Stimulated activated CD4-positive, alpha-beta T cell treated with anti-CD3 and anti-CD28 coated beads, Interleukin-4, amount 100 ng/mL, for 24 hours (primary cell): Measurements from ENCODE around the gene TLE2.
"Not testable (repeated sequence)": the region's sequence is repeated elsewhere in the genome, so short reads cannot be mapped to it uniquely, and the experiment has no call there.

Experiments
- DNase-seq: peaks from one replicate; pipeline ENCODE4 v3.0.0-alpha.2; 2020

Gene TLE2

GRCh38 chr19:3055741-3056416 is 26.8 kb upstream of the TLE2 start:
- DNase-seq: no peak

GRCh38 chr19:3054972-3055740 is 26.1 kb upstream of the TLE2 start:
- no peak for DNase-seq

- DNase-seq: no peak
Observed at GRCh38 chr19:3054265-3054971, 25.3 kb upstream of the TLE2 start.

GRCh38 chr19:3053780-3054179 is 24.7 kb upstream of the TLE2 start:
- no peak for DNase-seq

- DNase-seq: no peak
Observed at GRCh38 chr19:3053218-3053621, 24.1 kb upstream of the TLE2 start.

- not testable (repeated sequence) for DNase-seq
Observed at GRCh38 chr19:3050016-3050415, 20.9 kb upstream of the TLE2 start.

- DNase-seq: no peak
Observed at GRCh38 chr19:3049089-3049488, 20.0 kb upstream of the TLE2 start.

GRCh38 chr19:3048190-3048533 is 19.1 kb upstream of the TLE2 start:
- DNase-seq: no peak

GRCh38 chr19:3047496-3048189 is 18.6 kb upstream of the TLE2 start:
- DNase-seq: peak; percentile 73

GRCh38 chr19:3046698-3047495 is 17.8 kb upstream of the TLE2 start:
- no peak for DNase-seq

- no peak for DNase-seq
Observed at GRCh38 chr19:3045885-3046697, 17.0 kb upstream of the TLE2 start.

GRCh38 chr19:3045191-3045590 is 16.1 kb upstream of the TLE2 start:
- no peak for DNase-seq

GRCh38 chr19:3042621-3043267 is 13.7 kb upstream of the TLE2 start:
- DNase-seq: no peak

GRCh38 chr19:3041761-3042620 is 12.9 kb upstream of the TLE2 start:
- no peak for DNase-seq

GRCh38 chr19:3041327-3041726 is 12.2 kb upstream of the TLE2 start:
- no peak for DNase-seq

GRCh38 chr19:3039641-3040077 is 10.6 kb upstream of the TLE2 start:
- DNase-seq: no peak

- no peak for DNase-seq
Observed at GRCh38 chr19:3039125-3039524, 10.0 kb upstream of the TLE2 start.

GRCh38 chr19:3038214-3038613 is 9.1 kb upstream of the TLE2 start:
- no peak for DNase-seq

- DNase-seq: not testable (repeated sequence)
Observed at GRCh38 chr19:3036977-3037544, 8.0 kb upstream of the TLE2 start.
